Mucosa of stomach (tissue), 1 donor: ENCODE measurements around the gene LPP.

Experiments
- H3K27me3 ChIP-seq: one replicate; pipeline ENCODE4 v1.7.0; 2013; ENCODE audit warnings: mild to moderate bottlenecking, low read length; ENCODE audit not compliant: control insufficient read depth, insufficient read depth
- H3K36me3 ChIP-seq: one replicate; pipeline ENCODE4 v1.7.0; 2013; ENCODE audit warnings: low read length; ENCODE audit not compliant: control insufficient read depth, insufficient read depth
- H3K4me1 ChIP-seq: one replicate; pipeline ENCODE4 v1.7.0; 2013; ENCODE audit warnings: mild to moderate bottlenecking, low read length; ENCODE audit not compliant: control insufficient read depth, insufficient read depth
- H3K4me3 ChIP-seq: one replicate; pipeline ENCODE4 v1.7.0; 2013; ENCODE audit warnings: low read length
- H3K9ac ChIP-seq: one replicate; pipeline ENCODE4 v1.7.0; 2013; ENCODE audit warnings: mild to moderate bottlenecking, low read length, moderate library complexity
- H3K9me3 ChIP-seq: one replicate; pipeline ENCODE4 v1.7.0; 2013; ENCODE audit warnings: mild to moderate bottlenecking, low read length, moderate library complexity; ENCODE audit not compliant: control insufficient read depth
- donor health status: Pancreatic carcinoma.

Gene LPP

DNA sequence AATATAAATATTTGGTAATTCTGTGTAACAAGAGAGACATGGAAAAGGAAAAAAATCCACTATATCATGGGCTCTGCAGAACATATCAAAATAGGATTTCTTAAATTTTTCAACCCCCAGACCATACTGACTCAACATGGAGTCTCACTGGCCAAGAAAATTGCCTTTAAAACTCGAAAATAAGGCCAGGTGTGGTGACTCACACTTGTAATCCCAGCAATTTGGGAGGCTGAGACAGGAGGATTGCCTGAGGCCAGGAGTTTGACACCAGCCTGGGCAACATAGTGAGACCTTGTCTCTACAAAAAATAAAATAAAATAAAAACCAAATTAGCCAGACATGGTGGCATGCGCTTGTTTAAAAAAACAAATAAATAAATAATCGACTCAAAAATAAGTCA, 723.4 kb downstream of the LPP start:
- H3K36me3 ChIP-seq, result no peaks in the 10 kb centered on the region
- H3K9me3 ChIP-seq, result no peaks in the 10 kb centered on the region

DNA sequence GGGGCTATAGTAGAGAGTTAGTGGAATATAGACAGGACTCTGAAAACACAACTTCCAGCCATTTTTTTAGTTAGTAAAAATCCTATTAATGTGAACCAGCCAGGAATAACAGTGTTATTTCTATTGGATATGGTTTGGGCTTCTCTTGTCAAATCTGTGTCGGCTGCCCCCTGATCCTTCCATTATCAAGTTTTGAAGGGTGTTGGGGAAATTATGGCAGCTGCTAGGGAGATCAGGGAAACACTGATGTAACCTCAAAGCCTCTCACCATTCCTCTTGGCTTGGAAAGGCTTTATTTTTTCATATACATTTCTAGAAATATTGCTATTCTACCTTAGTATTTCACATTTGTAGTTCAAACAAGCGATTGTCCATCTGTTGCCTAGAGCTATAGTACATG, 724.1 kb downstream of the LPP start:
- Histone ChIP-seq H3K36me3 (no peaks in the 10 kb centered on the region), H3K9me3 (no peaks in the 10 kb centered on the region), H3K4me3 (no peak overlapping the region), H3K4me1 (no peaks in the 10 kb centered on the region), H3K27me3 (no peaks in the 10 kb centered on the region), H3K9ac (no peak overlapping the region)

More for the DNA sequence above, 723.4 kb downstream of the LPP start:
- H3K4me1 ChIP-seq, result no peaks in the 10 kb centered on the region
- H3K27me3 ChIP-seq, result no peaks in the 10 kb centered on the region
- H3K4me3 ChIP-seq, result no peak overlapping the region
- H3K9ac ChIP-seq, result no peak overlapping the region

- Histone ChIP-seq H3K9ac (no peak overlapping the region), H3K4me1 (no peaks in the 10 kb centered on the region), H3K36me3 (no peaks in the 10 kb centered on the region), H3K9me3 (no peaks in the 10 kb centered on the region), H3K4me3 (no peak overlapping the region), H3K27me3 (no peaks in the 10 kb centered on the region)
Observed at GRCh38 chr3:188881954-188882641, 728.1 kb downstream of the LPP start.

DNA sequence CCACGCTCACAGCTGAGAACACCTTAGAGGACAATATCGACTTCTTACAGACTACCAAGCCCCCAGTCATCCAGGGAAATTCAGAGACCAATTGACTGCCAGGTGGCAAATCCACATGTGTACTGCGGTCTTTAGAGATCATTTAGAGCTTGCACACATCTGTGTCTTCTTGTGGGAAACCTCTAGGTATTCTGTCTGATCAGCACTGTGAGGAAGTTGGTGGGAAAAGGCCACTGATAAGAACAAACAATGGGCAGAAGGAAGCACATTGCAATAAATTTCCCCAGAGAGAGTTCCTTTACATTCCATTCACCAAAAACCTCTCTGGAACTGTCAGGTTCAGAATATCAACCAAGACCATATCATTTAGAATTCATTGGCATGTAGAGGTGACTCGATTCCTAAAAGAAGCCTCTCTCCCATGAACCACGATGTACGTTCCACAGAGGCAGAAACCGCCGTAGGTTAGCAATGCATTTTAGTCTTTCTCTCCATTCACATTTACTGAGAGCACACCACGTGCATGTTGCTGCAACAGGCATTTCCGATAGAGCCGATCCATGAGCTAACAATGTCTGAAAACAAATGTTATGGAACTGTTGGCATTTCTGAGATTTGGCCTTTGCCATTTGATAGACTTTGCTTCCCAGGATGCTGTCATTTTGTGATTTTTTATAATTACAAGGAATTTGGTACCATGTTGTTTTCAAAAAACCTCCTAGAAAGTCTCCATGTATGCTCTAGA, 730.5 kb downstream of the LPP start:
- H3K9ac ChIP-seq, result no peak overlapping the region
- no peaks in the 10 kb centered on the region for H3K4me1 ChIP-seq
- H3K9me3 ChIP-seq, result no peaks in the 10 kb centered on the region
- H3K27me3 ChIP-seq, result no peaks in the 10 kb centered on the region
- no peak overlapping the region for H3K4me3 ChIP-seq
- H3K36me3 ChIP-seq, result no peaks in the 10 kb centered on the region

GRCh38 chr3:188888321-188889053, 734.5 kb downstream of the LPP start:
- no peak overlapping the region for H3K9ac ChIP-seq
- no peaks in the 10 kb centered on the region for H3K27me3 ChIP-seq
- no peaks in the 10 kb centered on the region for H3K36me3 ChIP-seq
- H3K4me1 ChIP-seq, result no peaks in the 10 kb centered on the region
- no peak overlapping the region for H3K4me3 ChIP-seq
- no peaks in the 10 kb centered on the region for H3K9me3 ChIP-seq

DNA sequence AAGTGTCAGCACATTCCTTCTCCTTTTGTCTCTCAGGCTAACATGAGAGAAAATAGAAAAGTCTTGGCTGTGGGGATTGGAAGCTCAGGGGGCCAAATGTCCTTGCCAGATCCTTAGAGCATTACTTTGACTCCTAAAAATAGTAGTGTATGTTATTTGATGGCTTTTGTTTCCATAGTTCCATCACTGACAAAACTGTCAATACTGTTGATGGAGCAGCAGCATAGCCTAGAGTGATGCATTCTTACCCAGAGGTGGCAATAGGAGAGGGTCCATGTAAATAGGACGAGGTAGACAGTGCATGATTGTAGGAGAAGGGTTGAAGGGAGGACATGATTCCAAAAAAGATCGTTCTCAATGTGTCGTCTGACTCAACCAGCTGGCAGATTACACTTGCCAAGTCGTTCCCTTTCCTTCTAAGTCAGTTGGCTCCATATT, 735.1 kb downstream of the LPP start:
- H3K9ac ChIP-seq, result no peak overlapping the region
- H3K4me3 ChIP-seq, result no peak overlapping the region
- no peaks in the 10 kb centered on the region for H3K4me1 ChIP-seq
- no peaks in the 10 kb centered on the region for H3K36me3 ChIP-seq
- H3K27me3 ChIP-seq, result no peaks in the 10 kb centered on the region
- no peaks in the 10 kb centered on the region for H3K9me3 ChIP-seq

DNA sequence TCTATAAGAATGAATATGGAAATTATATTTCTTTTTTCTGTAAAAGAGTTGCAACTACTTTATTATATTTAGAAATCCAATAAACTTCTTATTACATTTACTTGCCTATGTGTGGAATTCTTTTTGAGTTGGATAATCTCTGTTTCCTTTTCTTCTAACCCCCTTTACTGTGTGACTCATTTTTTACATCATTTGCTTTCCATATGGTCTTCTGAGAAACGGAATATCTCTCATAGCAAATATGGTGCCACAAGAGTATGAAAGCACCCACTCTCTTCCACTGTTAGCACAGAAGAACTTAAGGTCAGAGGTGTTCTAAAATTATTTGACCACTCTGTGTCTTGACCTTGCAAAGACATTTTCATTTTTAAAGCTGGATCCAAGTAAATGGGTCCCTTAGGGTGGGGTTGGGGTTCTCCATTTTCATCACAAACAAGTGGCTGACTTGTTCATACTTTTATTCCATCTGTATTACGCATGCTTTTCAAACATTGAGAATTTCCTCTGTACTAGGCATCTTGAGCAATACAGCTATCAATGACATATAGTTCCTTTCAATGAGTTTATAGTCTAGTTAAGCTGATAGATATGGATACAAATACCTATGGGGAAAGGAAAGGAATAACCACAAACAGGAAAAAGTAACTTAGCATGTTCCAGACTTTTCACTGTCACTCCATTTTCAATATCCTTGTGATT, 736.8 kb downstream of the LPP start:
- H3K36me3 ChIP-seq, result no peaks in the 10 kb centered on the region
- H3K9me3 ChIP-seq, result no peaks in the 10 kb centered on the region
- no peaks in the 10 kb centered on the region for H3K27me3 ChIP-seq
- H3K4me1 ChIP-seq, result no peaks in the 10 kb centered on the region
- no peak overlapping the region for H3K4me3 ChIP-seq
- H3K9ac ChIP-seq, result no peak overlapping the region

DNA sequence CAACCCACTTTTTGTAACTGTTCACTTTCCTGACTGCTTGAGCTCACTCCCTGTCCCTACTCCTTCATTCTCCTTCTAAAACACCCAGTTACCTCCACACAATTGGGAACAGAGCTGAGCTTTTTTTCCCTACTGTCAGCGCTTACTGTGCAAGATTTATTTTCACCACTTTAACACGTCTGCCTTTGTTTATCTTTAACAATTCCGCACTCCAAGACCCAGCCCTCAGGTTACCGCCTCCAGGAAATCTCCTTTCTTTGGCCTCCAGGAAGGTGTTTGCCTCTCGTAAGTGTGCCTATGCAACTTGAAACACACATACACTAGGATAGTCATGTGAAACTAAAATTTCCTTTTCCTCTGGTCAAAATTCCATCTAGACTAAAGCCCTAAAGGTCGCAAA, 745.9 kb downstream of the LPP start:
- H3K4me3 ChIP-seq, result no peak overlapping the region
- peaks cover 12% of the 10 kb centered on the region for H3K4me1 ChIP-seq
- H3K9me3 ChIP-seq, result no peaks in the 10 kb centered on the region
- no peaks in the 10 kb centered on the region for H3K27me3 ChIP-seq
- no peak overlapping the region for H3K9ac ChIP-seq
- H3K36me3 ChIP-seq, result no peaks in the 10 kb centered on the region

DNA sequence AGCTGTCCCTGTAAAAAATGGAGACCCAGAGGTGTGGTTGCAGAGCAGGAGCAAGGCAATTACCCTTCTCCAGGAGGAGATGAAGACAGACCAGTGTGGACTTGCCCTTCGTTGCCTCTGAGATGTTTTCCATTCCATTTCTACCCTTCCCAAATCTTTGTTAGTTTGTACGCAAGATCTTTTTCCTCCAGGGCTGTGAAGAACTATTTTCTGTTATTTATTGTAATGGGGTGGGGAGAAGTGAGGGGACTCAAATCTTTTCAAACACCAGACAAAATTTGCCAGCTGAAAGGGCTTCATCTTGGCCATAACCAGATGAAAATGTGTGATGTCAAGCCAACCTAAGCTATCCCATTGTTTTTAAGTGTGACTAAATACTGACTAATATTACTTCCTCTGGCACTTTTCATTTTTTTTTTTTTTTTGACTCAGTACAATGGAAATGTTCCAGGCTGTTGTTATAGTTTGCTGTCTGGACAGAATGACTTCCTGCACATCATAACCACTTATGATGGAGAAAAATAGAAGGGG, 746.5 kb downstream of the LPP start:
- Histone ChIP-seq H3K27me3 (no peaks in the 10 kb centered on the region), H3K4me3 (no peak overlapping the region), H3K9me3 (no peaks in the 10 kb centered on the region), H3K9ac (no peak overlapping the region), H3K4me1 (peaks cover 12% of the 10 kb centered on the region), H3K36me3 (no peaks in the 10 kb centered on the region)

GRCh38 chr3:188901126-188901525, 747.2 kb downstream of the LPP start:
- Histone ChIP-seq H3K9me3 (no peaks in the 10 kb centered on the region), H3K4me1 (peaks cover 12% of the 10 kb centered on the region), H3K9ac (no peak overlapping the region), H3K27me3 (no peaks in the 10 kb centered on the region), H3K4me3 (no peak overlapping the region), H3K36me3 (no peaks in the 10 kb centered on the region)

DNA sequence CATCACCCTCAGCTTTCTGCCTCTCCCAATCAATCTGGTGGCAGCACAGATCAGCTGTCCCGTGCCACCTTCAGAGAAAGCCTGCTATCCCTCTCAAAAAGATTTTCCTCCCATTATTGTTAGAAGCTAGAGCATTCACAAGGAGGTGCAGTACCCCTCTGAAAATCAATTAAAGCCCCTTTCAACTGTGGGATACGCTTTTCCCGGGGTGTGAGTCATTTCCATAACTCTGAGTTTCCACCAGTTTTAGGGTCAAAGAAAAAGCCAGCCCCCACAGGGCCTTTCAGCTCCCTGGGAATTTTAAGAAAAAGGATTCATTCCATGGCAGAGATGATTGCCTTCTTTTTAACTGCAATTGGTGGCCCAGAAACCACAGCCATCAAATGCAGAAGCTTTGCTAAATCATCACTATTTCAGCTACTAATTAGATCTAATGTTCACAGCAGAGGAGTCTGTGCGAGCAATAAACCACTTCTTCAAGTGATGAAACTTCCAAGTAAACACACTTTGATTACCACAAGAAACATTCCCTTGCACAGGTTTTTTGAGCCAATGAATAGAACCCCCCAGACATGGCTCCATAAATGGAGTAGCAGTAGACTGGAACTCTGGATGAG, 747.8 kb downstream of the LPP start:
- Histone ChIP-seq H3K27me3 (no peaks in the 10 kb centered on the region), H3K4me3 (no peak overlapping the region), H3K36me3 (no peaks in the 10 kb centered on the region), H3K9ac (no peak overlapping the region), H3K9me3 (no peaks in the 10 kb centered on the region), H3K4me1 (peaks cover 12% of the 10 kb centered on the region)
